ENCODE measurements around the gene B4GALT2.
A peak's percentile ranks its signal among the peaks of the same experiment; 100 is the strongest.

The B4GALT2 gene

GRCh38 chr1:43969416-43969745 lies 9.6 kb upstream of the B4GALT2 start:
- no peak for DNase-seq (ENCODE audit: low read depth in 4 of 4, low spot score in 1 of 4)

GRCh38 chr1:43969746-43970466 lies 9.1 kb upstream of the B4GALT2 start, which contains the start of gene DPH2:
Gene DPH2 (plus strand): TSS chr1:43970010. CDS start chr1:43970176, 166 bp downstream.
- DNase-seq (ENCODE audit: low read depth in 4 of 4, low spot score in 1 of 4): peak; percentile 84 to 98 (median 94)

GRCh38 chr1:43970502-43970901 lies 8.5 kb upstream of the B4GALT2 start:
- no peak for DNase-seq (ENCODE audit: low read depth in 4 of 4, low spot score in 1 of 4)

GRCh38 chr1:43970911-43971310 lies 8.1 kb upstream of the B4GALT2 start:
- no peak for DNase-seq (ENCODE audit: low read depth in 4 of 4, low spot score in 1 of 4)

DNA sequence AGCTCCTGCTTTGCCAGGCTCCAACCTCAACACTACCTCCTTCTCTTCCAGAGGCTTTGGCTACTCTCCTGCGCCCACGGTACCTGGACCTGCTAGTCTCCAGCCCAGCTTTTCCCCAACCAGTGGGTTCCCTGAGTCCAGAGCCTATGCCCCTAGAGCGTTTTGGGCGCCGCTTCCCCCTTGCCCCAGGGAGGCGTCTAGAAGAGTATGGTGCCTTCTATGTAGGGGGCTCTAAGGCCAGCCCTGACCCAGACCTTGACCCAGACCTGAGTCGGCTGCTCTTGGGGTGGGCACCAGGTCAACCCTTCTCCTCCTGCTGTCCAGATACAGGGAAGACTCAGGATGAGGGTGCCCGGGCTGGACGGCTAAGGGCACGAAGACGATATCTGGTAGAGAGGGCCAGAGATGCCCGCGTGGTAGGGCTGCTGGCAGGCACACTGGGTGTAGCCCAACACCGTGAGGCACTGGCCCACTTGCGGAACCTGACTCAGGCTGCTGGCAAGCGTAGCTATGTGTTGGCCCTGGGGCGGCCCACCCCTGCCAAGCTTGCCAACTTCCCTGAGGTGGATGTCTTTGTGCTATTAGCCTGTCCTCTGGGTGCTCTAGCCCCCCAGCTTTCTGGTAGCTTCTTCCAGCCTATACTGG lies 7.6 kb upstream of the B4GALT2 start:
- no peak for DNase-seq (ENCODE audit: low read depth in 4 of 4, low spot score in 1 of 4)

DNA sequence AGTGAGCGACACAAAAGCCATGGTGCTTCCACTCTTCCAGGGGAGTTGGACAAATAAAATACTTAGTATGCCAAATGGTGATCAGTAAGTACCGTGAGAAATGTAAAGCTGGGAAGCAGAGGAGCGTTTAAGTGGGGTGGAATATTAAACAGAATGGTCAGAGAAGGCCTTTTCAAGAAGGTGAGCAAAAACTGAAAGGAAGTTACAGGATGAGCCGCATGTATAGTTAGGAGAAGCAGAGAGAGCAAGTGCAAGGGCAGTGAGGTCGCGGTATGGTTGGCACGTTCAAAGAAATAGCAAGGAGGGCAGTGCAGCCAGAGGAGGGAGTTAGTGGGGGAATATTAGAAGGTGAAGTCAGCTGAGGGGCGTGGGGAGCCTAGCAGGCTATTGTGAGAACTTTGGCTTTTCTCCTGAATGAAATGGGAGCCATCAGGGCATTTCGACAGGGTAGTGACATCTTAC lies 5.0 kb upstream of the B4GALT2 start:
- no peak for DNase-seq (ENCODE audit: low read depth in 4 of 4, low spot score in 1 of 4)

DNA sequence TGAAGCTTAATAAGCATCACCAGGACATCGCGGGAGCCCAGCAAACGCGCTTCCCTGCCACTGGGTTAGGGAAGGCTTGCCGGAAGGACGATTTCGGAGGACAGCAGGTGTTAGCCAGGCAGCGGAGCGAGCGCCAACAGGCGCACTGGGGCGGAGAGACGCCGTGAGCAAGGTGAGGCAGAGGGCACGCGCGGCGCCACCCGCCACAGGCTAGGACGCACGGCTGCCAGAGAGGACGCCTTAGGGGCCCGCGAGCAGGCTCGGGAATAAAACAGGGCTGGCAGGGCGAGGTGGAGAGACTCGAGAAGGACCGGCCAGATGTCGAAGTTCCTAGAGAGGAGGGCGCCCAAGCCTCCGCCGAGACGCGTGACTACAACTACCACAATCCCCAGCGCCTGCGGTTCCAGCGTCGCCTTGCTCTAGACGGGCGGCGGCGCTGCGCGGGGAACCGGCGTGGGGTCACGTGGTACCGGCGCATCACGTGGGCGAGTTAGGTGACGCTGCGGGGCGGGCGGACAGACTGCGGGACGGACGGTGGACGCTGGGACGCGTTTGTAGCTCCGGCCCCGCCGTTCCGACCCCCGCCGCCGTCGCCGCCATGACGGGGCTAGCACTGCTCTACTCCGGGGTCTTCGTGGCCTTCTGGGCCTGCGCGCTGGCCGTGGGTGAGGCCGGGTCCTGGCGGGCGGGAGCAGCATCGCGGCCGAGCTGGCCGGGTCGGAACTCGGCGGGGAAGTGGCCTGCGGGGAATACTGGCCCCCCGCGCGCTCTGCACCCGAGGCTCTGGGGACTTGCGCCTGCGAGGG lies 4.4 kb upstream of the B4GALT2 start, which contains the start of gene ATP6V0B:
Gene ATP6V0B, plus strand, starts transcription at position 518 of the 806 bp plus-strand sequence. Its CDS starts 81 bp downstream, at position 599.
- peak; percentile 92 to 96 (median 94) for DNase-seq (ENCODE audit: low read depth in 4 of 4, low spot score in 1 of 4)

DNA sequence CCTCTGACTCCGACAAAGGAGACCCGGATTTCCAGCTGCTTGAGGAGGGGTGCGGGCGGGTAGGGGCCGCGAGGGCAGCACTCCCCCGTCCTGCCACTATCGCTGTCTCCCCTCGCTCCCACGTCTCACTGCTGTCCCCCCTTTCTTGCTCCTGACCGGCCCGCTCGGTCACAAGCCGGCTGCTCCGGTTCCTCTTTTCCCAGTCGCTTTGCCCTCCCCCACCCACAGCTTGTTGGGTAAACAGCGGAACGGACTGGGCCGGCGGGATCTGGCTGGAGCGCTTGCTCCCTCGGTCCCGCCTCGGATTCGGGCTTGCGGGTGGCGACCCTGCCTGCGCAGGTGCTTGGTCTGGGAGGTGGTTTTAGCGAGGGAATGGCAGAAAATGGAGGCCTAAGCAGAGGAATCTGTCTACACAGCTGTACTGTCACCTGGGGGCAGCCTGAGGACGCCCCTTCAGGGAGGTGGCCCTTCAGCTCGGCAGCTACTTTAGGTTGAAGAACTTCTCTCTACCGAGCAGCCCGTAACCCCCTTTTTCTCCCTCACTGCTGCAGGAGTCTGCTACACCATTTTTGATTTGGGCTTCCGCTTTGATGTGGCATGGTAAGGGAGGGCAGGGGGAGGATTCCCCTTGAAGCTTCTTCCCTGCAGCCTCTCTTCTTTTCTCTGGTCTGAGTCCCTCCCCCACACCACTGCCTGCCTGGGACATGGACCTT lies 3.6 kb upstream of the B4GALT2 start:
- DNase-seq (ENCODE audit: low read depth in 4 of 4, low spot score in 1 of 4): no peak

DNA sequence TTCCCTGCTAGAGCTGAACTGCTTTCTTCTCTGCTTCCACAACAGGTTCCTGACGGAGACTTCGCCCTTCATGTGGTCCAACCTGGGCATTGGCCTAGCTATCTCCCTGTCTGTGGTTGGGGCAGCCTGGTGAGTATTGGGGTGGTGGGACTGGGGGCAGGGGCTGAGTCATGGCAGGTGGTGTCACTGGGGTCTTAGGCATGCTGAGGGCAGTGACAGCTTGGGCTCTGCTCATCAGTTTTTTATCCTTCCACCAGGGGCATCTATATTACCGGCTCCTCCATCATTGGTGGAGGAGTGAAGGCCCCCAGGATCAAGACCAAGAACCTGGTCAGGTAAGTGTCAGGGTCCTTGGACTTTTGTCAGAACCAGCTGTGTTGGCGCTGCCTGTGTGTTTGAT lies 3.0 kb upstream of the B4GALT2 start:
- DNase-seq (ENCODE audit: low read depth in 4 of 4, low spot score in 1 of 4): no peak

DNA sequence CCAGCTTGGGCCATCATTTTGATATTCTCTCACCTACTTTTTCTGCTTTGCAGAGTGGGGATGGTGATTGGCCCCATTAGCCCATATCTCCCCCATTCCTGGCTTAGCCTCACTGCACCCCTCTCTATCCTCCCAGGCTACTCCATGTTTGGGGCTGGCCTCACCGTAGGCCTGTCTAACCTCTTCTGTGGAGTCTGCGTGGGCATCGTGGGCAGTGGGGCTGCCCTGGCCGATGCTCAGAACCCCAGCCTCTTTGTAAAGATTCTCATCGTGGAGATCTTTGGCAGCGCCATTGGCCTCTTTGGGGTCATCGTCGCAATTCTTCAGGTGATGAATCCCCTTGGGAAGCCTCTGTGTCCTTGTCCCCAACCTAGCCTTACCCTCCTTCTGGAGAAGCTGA lies 2.1 kb upstream of the B4GALT2 start:
- no peak for DNase-seq (ENCODE audit: low read depth in 4 of 4, low spot score in 1 of 4)

- no peak for DNase-seq (ENCODE audit: low read depth in 4 of 4, low spot score in 1 of 4)
Observed at GRCh38 chr1:43977376-43978263, 1.4 kb upstream of the B4GALT2 start.

GRCh38 chr1:43978264-43978550 lies 803 bp upstream of the B4GALT2 start:
- DNase-seq (ENCODE audit: low read depth in 4 of 4, low spot score in 1 of 4): no peak

GRCh38 chr1:43979261-43979527 lies 184 bp downstream of the B4GALT2 start:
- DNase-seq (ENCODE audit: low read depth in 4 of 4, low spot score in 1 of 4): no peak

- peak in 1 of 4 experiments; percentile 18 for DNase-seq (ENCODE audit: low read depth in 4 of 4, low spot score in 1 of 4)
Observed at GRCh38 chr1:43979528-43980254, 681 bp downstream of the B4GALT2 start.

DNA sequence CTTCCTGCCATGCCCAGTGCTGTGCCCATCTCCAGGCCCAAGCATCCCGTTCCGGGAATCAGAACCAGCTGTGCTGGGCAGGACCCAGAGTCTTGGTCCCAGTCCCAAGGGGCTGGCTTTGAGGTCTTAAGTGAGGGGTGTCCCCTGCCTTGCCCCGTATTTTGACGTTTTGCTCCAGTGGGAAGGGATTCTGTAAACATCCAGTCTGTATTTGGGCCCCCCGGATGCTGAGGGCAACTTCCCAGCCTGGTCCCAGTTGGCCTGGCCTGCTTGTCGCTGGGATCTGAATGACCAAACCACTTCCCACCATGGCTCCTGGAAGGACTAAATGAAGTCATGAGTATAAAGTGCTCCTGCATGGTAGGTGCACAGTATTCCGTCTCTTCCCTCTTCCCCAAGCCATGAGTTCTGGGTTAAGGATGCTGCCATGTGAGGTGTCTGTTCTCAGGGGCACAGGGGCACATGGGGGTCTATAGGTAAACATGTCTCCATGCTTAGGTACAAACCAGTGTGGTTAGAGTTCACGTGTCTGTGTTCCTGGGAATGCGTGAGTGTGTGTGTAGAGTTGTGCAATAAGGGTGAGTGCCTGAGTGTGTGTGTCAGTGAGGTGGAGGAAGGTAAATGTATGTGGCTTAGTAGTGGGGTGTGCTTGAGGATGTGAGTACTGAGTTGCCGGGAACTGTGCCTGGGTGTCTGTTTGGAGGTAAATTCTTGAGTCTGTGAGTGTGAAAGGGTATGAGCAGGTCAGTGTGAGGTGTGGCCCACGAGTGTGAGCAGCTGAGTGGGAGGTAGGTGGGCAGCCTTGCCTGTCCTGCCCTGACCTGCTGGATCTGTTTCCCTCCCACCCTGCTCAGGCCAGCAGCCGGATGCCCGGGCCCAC lies 1.5 kb downstream of the B4GALT2 start:
- DNase-seq (ENCODE audit: low read depth in 4 of 4, low spot score in 1 of 4): no peak

DNA sequence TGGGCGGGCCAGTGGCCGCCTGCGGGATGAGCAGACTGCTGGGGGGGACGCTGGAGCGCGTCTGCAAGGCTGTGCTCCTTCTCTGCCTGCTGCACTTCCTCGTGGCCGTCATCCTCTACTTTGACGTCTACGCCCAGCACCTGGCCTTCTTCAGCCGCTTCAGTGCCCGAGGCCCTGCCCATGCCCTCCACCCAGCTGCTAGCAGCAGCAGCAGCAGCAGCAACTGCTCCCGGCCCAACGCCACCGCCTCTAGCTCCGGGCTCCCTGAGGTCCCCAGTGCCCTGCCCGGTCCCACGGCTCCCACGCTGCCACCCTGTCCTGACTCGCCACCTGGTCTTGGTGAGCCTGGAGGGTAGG lies 2.1 kb downstream of the B4GALT2 start:
- DNase-seq (ENCODE audit: low read depth in 4 of 4, low spot score in 1 of 4): no peak

GRCh38 chr1:43981636-43982035 lies 2.6 kb downstream of the B4GALT2 start:
- DNase-seq (ENCODE audit: low read depth in 4 of 4, low spot score in 1 of 4): no peak

DNA sequence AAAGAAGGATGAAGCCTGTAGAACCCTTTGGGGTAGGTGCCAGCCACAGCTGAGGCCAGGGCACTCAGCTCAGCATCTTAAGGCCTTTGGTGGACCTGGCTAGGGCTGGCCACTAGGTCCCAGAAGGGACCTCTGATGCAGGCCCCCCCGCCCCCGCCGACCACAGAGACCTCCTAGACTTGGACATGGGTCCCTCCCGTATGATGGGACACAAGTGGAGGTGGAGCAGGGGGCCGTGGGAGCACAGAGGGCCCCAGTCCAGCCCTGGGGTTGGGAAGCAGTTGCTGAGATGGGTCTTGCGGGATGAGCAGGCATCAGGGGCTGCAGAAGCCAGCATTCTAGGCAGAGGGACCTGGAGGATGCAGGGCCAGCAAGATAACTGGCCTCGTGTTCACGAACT lies 3.2 kb downstream of the B4GALT2 start:
- no peak for DNase-seq (ENCODE audit: low read depth in 4 of 4, low spot score in 1 of 4)

GRCh38 chr1:43982808-43983207 lies 3.8 kb downstream of the B4GALT2 start:
- no peak for DNase-seq (ENCODE audit: low read depth in 4 of 4, low spot score in 1 of 4)

All from stimulated activated CD4-positive, alpha-beta T cell treated with anti-CD3 and anti-CD28 coated beads, Interleukin-1b, Interleukin-23, amount 100 ng/mL, for 24 hours (primary cell).